ENCODE measurements around the gene TAP1.

DNA sequence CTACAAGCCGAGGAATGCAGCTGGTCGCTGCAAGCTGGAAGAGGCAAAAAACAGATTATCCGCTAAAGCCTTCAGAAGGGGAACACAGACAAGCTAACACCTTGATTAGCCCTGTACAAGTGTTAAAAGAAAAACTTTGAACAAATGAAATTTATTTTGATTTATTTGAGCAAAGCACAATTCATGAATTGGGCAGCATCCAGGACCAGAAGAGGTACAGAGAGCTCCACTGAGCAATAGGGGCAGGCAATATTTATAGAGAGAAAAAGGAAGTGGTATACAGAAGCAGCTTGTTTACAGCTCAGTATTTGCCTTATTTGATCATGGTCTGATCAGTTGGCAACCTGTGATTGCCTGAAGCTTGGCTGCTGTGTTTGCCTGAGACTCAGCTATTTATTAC is 54.3 kb downstream of the TAP1 start:
- TF ChIP-seq GABPA (IDR thresholded peaks at IDR 0.05; ENCODE audit: low read depth), result no peak
- no peak for TF ChIP-seq CTCF (IDR thresholded peaks at IDR 0.05; ENCODE audit: insufficient read depth, low read length)
- TF ChIP-seq, protein P1, sequence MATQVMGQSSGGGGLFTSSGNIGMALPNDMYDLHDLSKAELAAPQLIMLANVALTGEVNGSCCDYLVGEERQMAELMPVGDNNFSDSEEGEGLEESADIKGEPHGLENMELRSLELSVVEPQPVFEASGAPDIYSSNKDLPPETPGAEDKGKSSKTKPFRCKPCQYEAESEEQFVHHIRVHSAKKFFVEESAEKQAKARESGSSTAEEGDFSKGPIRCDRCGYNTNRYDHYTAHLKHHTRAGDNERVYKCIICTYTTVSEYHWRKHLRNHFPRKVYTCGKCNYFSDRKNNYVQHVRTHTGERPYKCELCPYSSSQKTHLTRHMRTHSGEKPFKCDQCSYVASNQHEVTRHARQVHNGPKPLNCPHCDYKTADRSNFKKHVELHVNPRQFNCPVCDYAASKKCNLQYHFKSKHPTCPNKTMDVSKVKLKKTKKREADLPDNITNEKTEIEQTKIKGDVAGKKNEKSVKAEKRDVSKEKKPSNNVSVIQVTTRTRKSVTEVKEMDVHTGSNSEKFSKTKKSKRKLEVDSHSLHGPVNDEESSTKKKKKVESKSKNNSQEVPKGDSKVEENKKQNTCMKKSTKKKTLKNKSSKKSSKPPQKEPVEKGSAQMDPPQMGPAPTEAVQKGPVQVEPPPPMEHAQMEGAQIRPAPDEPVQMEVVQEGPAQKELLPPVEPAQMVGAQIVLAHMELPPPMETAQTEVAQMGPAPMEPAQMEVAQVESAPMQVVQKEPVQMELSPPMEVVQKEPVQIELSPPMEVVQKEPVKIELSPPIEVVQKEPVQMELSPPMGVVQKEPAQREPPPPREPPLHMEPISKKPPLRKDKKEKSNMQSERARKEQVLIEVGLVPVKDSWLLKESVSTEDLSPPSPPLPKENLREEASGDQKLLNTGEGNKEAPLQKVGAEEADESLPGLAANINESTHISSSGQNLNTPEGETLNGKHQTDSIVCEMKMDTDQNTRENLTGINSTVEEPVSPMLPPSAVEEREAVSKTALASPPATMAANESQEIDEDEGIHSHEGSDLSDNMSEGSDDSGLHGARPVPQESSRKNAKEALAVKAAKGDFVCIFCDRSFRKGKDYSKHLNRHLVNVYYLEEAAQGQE (IDR thresholded peaks at IDR 0.05; ENCODE audit: insufficient replicate concordance, low read depth), result no peak
- no peak for TF ChIP-seq POLR2AphosphoS5 (IDR thresholded peaks at IDR 0.05; ENCODE audit: low read depth)
